ENCODE results near the gene ACKR3.

DNA sequence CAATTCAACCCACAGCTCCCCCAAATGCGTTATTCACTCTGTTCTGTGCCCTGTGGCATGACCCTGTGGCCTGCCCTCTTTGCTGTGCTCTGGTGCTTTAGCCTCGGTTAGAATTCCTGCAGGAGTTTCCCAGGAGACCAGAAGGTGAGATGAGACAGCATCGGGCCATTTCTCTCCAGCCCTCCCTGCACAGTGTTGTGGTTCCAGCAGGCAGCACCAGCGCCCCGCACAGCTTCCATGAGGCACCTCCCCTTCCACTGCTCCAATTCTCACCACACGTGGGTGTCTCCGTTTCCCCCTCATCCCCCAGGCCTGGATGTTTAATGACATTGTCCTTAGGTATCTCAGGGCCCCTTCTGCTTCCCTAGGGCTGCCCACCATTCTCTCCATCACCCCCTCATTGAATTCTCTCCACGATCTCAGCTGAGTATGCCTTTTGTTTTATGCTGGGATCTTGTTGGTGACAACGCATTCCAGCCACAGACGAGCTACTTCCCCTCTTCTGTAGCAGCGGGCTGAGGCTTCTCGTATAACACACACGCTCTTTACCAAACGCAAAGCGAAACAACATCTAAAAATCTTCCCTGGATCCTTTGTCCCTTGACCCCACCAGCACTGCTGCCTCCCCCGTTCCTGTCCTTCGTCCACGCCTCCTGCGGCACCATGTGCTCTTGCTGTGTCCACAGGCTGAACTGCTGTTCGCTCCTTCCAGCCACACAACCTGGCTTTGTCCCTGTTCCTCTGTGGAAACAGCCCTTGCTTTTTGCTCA lies 35.1 kb downstream of the ACKR3 start:
- TF ChIP-seq EZH2 (IDR thresholded peaks at IDR 0.05; ENCODE audit: borderline replicate concordance, insufficient read depth, low read depth, low read length, poor library complexity, severe bottlenecking) = no peak
- TF ChIP-seq, protein P1, sequence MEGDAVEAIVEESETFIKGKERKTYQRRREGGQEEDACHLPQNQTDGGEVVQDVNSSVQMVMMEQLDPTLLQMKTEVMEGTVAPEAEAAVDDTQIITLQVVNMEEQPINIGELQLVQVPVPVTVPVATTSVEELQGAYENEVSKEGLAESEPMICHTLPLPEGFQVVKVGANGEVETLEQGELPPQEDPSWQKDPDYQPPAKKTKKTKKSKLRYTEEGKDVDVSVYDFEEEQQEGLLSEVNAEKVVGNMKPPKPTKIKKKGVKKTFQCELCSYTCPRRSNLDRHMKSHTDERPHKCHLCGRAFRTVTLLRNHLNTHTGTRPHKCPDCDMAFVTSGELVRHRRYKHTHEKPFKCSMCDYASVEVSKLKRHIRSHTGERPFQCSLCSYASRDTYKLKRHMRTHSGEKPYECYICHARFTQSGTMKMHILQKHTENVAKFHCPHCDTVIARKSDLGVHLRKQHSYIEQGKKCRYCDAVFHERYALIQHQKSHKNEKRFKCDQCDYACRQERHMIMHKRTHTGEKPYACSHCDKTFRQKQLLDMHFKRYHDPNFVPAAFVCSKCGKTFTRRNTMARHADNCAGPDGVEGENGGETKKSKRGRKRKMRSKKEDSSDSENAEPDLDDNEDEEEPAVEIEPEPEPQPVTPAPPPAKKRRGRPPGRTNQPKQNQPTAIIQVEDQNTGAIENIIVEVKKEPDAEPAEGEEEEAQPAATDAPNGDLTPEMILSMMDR (IDR thresholded peaks at IDR 0.05) = no peak
